MM.1S (cell line): ENCODE data around the gene TIMM10.

Experiments
- EZH2 ChIP-seq: fragments of 300-600 bp; sonication (generic); optimal IDR thresholded peaks from 2 replicates; pipeline ENCODE3; 2017; ENCODE audit warnings: low read depth, mild to moderate bottlenecking, antibody characterized with exemption, low read length, mixed read lengths
- TF ChIP-seq, protein P1 (sequence below): fragments of 300-600 bp; sonication (generic); IDR thresholded peaks from 2 replicates; pipeline ENCODE4 v1.5.1; 2016; ENCODE audit warnings: antibody characterized with exemption, low read length, mixed read lengths

- no peak for TF ChIP-seq EZH2
- TF ChIP-seq, protein P1, sequence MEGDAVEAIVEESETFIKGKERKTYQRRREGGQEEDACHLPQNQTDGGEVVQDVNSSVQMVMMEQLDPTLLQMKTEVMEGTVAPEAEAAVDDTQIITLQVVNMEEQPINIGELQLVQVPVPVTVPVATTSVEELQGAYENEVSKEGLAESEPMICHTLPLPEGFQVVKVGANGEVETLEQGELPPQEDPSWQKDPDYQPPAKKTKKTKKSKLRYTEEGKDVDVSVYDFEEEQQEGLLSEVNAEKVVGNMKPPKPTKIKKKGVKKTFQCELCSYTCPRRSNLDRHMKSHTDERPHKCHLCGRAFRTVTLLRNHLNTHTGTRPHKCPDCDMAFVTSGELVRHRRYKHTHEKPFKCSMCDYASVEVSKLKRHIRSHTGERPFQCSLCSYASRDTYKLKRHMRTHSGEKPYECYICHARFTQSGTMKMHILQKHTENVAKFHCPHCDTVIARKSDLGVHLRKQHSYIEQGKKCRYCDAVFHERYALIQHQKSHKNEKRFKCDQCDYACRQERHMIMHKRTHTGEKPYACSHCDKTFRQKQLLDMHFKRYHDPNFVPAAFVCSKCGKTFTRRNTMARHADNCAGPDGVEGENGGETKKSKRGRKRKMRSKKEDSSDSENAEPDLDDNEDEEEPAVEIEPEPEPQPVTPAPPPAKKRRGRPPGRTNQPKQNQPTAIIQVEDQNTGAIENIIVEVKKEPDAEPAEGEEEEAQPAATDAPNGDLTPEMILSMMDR, result no peak
These were observed 21.4 kb upstream of the TIMM10 start for GRCh38 chr11:57551941-57552340.
